Retina (tissue), 1 donor: ENCODE data around the gene SLC38A1.
"Not testable (repeated sequence)": the region's sequence is repeated elsewhere in the genome, so short reads cannot be mapped to it uniquely, and the experiment has no call there.

Source experiments
- DNase-seq: peaks from one replicate; pipeline ENCODE4 v3.0.0-alpha.2; 2016

Gene SLC38A1

DNA sequence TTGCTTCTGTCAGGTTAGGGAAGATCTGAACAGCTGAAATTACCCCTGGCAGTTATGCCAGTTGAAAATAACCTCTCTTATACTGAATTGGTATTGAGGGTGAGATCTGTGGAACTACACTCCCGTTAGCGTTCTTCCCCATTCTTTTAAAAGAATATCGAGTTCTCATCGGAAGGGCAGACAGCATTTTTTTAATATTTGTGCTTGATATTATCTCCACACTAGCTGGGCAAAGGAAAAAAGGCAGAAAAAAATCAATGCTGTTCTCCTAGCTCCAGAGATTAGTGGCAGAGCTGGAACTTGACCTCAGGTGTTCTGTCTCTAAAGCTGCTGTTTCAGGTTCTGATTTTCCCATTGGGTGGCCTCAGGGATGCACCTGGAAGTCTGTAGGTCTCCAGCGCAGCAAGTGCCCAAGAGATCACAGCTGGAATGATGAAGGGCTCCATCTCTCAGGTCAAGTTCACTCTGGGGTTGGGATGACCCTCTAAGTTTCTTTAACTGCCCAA lies 67.5 kb downstream of the SLC38A1 start:
- no peak for DNase-seq

DNA sequence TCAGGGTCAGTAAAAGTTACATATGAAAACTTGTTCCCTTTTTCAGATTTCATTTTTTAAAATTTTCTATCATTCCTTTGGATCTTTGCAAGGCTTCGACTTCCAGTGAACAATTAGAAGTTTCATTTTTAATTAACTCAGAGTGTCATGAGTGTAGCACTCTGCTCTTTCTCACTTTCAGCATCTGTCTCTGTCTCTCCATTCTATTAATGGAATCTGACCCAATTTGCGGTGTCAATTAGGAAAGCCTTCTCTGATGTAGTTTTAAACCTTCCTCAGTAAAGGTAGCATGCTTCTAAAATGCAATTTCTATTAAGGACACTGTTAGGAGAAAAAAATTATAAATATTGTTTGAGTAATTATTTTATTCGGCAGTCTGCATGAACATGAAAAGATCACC lies 68.3 kb downstream of the SLC38A1 start:
- no peak for DNase-seq

DNA sequence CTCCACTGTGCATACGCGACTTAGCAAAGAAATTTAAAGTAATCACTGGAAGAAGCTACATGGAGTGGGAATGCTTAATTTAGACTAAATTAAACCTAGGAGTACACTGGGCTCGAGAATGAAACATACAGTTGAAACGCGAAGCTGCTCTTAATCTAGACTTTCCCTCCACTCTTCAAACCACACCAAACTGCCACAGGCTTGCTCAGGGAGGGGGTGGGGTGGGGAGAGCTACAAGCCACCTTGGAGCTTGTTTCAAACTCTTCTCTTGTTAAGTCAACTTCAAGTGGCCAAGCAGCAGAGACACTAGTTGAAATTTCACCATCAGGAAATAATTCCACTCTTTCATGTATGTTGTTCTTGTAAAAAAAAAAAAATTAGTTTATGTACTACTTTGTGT lies 69.9 kb downstream of the SLC38A1 start:
- no peak for DNase-seq

- no peak for DNase-seq
Measured at GRCh38 chr12:46197883-46198282, 71.0 kb downstream of the SLC38A1 start.

DNA sequence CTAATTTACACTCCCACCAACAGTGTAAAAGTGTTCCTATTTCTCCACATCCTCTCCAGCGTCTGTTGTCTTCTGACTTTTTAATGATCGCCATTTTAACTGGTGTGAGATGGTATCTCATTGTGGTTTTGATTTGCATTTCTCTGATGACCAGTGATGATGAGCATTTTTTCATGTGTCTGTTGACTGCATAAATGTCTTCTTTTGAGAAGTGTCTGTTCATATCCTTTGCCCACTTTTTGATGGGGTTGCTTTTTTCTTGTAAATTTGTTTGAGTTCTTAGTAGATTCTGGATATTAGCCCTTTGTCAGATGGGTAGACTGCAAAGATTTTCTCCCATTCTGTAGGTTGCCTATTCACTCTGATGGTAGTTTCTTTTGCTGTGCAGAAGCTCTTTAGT lies 78.3 kb downstream of the SLC38A1 start:
- DNase-seq = not testable (repeated sequence)

DNA sequence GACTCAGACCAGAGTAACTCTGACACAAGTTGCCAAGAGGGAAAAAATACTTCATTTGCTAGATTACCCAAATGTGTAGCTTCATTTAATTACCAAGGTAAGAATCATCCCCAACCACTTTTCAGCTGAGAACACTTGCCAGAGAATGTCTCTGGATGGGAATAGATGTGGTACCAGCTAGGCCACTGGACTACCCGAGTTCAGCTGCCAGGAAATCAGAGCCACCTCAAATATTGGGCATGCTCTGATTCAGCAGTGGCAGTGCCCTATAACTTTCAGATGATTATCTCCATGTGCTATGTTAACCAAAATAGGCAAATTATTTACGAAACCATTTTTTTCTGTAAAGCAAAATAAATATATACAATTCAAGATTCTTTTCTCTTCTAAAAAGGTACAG lies 80.7 kb downstream of the SLC38A1 start:
- DNase-seq = no peak

GRCh38 chr12:46187023-46187422 lies 81.8 kb downstream of the SLC38A1 start:
- no peak for DNase-seq

DNA sequence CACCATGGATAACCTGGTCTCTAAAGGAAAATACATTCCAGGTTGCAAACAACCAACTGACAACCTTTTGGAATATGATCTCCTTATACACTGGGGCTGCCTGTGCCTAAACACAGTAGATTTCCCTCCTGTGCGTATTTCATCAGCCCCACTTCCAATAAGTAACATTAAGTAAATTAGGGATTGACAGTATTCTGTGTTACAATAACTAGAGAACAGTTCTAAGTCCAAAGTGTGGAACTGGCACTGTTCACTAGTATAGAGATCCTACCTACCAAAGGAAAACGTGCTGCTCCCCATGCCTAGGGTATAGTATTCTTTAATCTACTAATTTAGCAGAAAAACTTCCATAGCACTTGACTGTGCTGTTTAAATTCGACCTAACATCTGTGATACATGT lies 82.8 kb downstream of the SLC38A1 start:
- DNase-seq = no peak

DNA sequence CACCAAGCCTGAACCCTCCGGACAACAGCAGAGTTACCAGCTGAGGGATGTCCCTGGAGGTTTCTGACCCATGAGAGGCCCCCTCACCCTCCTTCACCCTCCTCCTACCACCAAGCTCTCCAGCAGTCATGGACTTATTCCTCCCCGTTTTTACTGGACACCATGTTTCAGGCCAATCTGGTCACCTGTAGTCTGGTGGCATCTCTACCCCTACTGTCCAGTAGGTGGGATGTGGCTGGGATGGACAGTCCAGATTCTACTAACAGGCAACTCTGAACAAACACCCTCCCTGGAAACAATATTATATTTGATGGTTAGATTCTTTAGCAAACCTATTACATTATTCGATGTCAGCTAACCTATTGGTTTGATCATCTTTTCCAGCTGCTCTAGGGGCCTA lies 83.2 kb downstream of the SLC38A1 start:
- DNase-seq = no peak

GRCh38 chr12:46184798-46185595 lies 83.8 kb downstream of the SLC38A1 start:
- no peak for DNase-seq

GRCh38 chr12:46183112-46183511 lies 85.7 kb downstream of the SLC38A1 start:
- no peak for DNase-seq

GRCh38 chr12:46181465-46181864 lies 87.4 kb downstream of the SLC38A1 start:
- DNase-seq = no peak

DNA sequence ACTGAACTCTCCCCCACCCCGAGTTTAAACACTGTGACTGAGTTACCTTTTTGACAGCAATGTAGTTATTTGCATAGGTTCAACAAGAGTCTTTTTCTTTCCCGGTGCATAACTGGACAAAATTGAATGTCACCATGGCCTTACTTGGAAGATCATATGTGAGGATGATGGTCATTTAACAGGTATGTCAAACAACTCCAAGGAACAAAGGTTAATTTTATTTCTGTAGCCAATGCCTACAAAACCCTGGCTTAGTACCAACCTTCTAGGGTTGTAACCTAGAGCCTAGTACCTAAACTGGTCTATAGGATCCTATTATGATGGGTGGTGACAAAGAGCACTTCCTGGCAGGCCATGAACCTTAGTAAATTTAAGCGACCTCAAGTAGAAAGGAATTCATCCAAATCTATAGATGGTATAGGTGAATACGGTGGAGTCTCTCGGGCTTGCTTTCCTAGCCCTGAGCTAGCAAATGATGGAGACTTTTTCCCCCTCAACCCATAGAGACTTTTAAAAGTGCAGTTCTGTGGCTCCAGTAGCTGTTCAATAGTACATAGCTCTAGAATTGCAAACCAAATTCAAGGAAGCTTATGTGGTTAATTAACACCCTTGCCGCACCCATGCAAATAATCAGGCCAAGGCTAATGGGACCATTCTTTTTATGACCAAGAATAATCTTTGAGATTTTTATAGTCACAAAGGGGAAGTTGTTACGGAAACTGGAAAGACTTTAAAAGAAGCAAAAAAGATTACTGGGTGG lies 89.0 kb downstream of the SLC38A1 start:
- no peak for DNase-seq

DNA sequence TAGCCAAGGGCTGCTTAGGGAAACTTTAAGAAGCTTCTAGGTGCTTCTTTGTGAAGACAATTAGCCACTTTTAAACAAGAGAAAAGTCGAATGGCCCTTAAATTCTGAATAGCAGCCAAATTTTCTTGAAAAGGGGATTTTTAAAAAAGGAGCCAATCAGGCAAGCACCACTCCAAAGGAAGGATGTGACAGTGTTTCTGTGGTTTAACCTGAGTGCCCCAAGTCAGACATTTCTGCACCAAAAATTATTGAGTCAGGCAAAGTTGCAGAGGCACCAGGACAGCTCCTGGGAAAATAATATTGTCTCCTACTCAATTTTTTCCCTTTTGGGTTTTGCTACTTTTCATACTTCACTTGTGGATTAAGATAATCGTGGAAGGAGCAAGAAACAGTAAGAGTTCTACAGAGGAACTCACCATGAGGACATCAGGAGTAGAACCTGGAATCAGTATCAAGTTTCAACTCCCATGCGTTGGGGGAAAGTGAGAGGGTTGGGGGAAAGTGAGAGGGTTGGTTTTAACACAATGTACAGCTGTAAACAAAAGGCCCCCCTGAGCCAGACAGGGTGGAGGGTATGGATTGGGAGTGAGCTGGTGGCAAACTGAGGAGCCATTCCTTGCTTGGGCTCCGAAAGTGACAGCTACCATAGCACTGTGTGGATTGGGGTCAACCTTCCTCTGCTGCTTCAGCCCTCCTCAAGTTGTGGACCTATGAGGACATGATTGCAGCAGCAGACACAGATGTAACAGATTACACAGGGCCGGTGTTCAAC lies 90.8 kb downstream of the SLC38A1 start:
- DNase-seq = no peak

GRCh38 chr12:46177025-46177424 lies 91.8 kb downstream of the SLC38A1 start:
- DNase-seq = no peak

- no peak for DNase-seq
Measured at GRCh38 chr12:46174919-46175318, 93.9 kb downstream of the SLC38A1 start.

- no peak for DNase-seq
Measured at GRCh38 chr12:46174061-46174662, 94.7 kb downstream of the SLC38A1 start.

DNA sequence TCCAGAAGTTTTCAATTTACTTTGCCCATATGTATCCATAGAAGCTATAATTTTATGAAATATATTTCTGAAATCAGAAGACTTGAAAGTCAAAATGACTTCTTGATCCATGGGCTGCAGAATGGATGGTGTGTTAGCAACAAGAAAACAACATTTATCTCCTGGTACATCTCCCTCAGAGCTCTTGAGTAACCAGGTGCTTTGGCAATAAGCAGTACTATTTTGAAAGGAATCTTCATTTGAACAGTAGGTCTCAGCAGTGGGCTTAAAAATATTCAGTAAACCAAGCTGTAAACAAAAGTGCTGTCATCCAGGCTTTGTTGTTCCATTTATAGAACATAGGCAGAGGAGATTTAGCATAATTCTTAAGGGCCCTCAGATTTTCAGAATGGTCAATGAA lies 100.4 kb downstream of the SLC38A1 start:
- no peak for DNase-seq

DNA sequence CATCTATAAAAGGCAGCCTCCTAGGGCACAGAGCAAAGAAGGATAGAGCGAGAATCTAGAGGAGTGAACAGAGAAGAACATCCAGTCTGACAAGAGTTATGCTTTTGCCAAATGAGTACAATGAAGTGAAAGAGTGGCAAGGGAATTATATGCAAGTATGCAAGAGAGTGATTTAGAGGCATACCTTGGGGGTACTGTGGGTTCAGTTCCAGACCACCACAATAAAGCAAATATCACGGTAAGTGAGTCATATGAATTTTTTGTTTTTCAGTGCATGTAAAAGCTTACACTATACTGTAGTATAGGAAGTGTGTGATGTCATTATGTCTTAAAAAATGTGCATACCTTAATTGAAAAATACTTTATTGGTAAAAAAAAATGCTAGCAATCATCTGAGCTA lies 101.4 kb downstream of the SLC38A1 start:
- DNase-seq = no peak

- no peak for DNase-seq
Measured at GRCh38 chr12:46165191-46165590, 103.7 kb downstream of the SLC38A1 start.

- DNase-seq = no peak
Measured at GRCh38 chr12:46164186-46164761, 104.6 kb downstream of the SLC38A1 start.

DNA sequence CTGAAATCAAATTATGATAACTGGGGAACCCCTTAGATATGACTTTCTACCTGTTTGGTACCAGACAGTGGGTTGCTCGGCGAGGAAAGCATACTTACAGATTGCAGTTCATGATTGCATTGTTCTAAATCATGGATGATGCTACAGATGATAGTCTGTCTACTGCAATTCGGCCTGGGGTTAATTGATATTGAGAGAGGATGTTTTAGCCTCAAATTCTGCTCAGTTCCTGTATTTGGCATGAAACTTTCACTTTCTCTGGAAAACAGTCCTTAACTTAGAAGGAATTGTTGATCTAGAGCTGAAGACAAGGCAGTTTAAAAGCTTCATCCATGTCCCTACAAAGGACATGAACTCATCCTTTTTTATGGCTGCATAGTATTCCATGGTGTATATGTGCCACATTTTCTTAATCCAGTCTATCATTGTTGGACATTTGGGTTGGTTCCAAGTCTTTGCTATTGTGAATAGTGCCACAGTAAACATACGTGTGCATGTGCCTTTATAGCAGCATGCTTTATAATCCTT lies 106.2 kb downstream of the SLC38A1 start:
- DNase-seq = not testable (repeated sequence)
